HG03558 (cell line): ENCODE data around the gene FBLN1.

ENCODE experiments used
- ATAC-seq: cut with Tn5 transposase; IDR thresholded peaks from one replicate; pipeline ENCODE4 v1.9.1; 2021; ENCODE audit warnings: moderate number of reproducible peaks; ENCODE audit not compliant: unreplicated experiment; ENCODE audit errors: extremely low read depth

Gene FBLN1

DNA sequence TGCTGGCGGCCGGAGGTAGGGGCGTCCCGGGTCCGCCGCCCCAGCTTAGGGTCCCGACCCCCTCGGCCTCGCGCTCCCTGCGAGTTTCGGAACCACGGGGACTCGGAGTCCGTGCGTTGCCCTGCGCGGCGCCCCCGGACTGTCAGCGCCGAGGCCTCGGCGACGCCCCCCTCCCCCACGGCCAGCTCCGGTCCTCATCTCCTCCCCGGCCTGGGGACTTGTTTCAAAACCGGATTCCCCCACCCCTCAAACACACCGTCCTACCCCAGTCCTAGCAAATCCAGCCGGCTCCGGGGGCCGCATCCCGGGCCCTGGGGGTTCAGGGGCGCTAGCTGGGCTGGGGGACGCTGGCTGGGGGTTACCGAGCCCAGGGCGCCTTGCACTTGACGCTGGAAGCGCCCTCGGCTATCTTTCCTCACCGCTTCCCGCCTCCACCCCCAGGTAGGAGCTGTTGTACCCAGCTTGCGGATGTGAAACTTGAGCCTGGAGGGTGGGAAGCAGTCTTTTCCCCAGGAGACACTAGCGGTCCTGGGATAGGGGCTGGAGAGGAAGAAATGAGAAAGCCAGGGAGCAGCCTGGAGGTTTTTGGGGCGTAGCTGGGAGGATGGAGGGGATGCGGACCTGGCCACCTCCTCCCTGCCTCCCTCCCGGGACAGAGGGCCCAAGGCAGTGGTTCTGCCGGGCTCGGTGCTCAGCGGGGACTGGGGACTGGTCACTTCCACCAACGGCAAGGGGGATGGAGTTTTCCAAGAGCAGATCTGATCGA lies 550 bp downstream of the FBLN1 start:
- no peak for ATAC-seq

DNA sequence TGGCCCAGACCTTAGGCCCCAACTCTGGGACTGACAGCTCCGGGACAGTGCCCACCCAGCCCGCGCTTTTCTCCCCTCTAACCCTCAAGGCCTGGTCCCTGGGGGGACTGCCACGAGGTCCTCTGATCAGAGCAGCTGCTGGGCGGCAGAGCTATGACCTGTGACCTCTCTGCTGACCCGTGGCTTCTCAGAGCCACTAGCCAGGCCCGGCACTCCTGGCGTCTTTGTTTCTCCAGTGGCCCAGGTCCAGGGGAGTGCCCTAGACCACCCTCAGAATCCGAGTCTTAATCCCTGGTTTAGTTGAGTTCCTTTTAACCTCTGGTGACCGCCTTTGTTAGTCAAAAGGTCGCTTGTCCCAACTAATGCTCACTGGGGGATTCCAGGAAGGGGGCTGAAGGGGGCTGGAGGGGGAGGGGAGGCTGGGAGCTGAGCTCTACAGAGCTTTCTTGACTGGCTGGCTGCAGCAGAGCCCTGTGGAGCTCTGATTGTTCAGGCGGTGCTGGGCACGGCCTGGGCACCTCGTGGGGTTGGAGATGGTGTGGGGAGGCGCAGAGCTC lies 1.2 kb downstream of the FBLN1 start:
- no peak for ATAC-seq

DNA sequence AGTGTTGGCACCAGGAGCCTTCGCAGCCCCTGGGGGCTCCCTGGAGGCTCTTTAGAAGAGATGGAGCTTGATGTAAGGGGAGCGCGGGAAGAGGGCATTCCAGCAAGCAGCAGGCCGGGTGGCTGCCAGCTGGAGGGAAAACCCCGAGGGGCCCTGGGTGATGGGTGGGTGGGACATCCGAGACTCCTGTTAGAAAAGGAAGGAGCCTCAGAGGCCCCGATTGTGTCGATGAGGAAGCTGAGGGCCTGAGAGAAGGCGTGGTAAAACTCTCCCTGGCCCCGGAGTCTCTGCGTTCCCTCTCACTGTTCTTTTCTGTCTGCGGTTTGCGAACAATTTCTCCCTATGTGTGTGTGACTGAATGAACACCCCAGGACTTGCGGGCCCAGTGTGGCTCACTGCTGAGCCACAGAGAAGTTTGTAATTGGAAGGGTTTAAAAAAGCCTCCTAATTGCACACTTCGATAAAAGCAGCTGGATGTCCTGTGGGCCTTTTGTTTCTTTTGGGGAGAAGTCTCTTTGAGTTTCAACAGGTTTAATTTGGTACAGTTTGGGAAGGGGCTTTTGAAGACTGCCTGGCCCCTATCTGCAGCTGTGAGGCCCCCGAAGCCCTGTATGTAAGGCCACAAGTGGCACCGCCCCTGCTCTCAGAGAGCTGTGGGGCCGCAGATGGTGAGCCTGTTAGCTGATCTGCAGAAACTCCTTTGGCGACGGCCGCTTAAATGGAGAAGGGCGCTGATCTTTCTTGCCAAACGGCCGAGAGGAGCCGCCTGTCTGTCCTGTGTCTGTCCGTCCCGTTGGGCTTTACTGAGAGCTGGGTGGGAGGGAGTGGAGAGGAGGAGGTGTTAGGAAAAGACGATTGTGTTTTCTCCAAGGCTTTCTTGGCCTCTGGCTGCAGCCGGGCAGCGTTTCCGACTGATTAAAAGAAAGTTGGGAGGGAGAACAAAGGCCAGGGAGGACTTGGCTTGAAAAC lies 2.0 kb downstream of the FBLN1 start:
- ATAC-seq, result no peak

DNA sequence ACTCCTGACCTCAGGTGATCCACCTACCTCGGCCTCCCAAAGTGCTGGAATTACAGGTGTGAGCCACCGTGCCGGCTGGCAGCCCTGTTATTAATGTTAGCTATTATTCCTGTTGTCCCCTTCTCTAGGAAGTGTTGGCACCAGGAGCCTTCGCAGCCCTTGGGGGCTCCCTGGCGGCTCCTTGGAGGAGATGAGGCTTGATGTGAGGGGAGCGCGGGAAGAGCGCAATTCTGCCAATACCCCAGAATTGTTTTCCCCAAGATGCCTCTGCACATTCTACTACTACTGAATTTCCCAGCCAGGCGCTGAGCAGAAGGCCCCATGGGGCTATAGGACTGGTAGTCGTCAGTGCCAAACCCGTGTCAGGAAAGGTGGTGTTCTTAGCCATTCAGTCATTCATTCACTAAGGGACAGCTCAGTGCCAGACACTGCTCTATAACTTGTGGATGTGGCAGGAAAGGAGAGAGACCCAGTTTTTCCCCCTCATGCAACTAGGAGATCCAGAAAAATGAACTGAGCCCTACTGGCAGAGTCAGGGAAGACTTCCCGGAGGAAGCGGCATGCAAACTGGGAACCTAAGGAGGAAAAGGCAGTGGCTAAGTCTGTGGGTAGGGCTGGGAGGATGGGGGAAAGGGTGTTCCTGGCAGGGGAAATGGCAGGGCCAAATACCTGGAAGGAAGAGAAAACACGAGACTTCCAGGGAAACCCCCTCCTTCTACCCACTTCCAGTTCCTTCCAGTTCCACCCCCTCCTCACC lies 3.5 kb downstream of the FBLN1 start:
- ATAC-seq, result no peak

DNA sequence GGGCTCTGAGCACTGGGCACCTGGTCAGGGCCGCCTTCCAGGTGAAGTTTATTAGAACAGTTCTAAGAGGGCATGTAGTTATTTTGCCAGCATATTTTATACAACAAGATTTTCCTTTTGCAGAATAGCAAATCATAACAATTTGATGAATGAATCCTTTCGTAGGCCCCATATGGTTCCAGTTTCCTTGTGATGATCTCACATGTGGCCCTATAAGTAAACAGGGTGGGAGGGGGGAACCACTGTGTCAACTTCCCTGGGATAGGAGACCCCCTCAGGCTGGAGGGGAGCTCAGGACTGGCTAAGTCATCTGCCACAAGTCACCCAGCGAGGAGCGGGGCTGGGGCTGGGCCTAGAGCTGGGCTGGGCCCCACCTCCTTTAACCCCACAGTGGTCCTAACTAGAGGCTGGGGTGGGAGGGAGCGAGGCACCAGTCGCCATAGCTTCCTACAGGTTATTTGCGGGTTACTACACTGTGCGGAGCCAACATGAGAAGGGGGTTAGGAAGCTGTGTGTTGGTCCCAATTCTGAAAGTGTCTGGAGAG lies 4.2 kb downstream of the FBLN1 start:
- ATAC-seq, result no peak

DNA sequence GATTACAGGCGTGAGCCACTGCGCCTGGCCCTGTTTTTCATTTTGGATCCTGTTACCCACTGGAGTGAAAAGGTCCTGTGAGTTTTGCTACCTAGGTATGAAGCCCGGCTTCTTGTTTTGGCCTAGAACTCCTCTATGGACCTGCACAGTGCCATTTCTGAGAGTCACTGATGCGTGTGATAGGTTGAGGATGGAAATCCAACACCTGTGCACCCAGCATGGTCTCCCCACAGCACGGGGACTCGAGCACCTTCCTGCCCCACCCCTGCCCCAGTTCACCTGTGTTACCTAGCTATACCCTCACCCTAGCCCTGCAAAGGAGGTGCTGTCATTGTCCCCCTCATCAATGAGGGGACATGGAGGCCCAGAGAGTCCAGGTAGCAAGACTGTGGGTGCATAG lies 5.1 kb downstream of the FBLN1 start:
- no peak for ATAC-seq

DNA sequence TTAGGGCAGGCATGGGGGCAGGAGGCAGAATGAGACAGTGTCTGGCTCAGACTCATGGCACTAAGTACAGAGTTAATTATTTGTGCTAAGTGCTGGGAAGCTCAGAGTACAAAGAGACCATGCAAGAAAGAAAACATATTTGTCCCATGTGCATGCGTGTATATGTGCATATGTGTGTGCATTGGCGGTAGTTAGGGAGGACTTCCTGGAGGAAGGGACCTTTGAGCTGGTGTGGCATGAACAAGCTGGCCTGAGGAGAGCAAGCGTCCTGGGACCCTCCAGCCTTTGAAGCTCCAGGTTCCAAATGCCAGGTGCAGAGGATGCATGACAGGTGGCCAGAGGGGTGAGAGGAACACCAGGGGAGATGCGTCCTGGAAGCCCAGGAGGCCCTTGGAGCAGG lies 6.1 kb downstream of the FBLN1 start:
- ATAC-seq, result no peak

DNA sequence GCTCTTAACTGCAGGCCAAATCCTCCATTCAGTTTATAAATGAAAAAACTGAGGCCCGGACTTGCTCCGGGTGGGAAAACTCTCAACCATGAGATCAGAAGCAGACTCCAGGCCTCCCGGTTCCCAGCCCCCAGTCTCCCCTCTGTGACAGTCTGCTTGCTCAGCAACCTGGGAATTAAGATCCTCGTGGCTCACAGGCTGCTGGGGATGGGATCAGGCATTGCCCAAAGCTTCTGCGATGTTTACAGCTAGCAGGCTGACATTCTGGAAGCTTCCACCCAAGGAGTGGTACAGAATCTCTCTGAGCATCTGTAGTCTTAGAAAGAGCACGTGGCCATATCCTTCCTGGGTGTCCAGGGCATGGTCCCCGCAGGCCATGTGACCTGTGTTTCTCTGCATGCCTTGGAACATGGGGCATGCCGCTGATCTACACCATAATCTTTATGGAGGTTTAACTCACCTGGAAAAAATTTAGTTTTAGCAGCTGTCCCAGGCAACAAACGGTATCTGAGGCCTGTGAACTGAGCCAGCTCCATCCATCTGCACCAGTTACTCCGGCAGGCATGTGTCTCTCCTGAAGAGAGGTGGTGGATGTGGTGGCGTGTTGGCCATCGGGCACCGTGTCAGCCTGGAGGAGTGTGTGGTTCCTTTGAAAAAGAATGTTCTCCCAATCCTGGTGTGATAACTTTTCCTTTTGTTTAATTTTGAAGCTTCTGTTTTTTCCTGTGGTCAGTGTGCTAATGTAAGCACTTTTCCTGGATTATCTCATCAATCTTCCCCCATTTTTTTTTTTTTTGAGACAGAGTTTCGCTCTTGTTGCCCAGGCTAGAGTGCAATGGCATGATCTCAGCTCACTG lies 7.9 kb downstream of the FBLN1 start:
- ATAC-seq, result no peak

DNA sequence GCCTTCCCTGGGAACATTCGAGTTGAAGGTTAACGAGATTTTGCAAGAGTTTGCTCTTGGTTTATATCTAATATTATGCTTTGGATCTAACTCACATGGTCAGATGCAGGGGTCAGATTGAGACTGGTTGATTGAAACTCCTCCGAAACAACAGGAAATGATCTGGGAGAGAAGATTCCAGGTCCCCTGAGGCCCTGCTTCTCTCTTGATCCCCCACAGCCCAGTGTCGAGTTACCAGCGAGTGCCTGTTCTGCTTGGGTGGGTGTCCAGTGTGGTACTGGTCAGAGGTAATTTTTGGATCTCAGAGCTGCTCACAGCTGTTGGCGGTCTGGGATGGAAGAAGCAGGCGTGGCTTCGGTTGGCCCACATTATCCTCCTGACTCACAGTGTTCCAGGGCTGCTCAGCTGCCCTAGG lies 9.2 kb downstream of the FBLN1 start:
- no peak for ATAC-seq

DNA sequence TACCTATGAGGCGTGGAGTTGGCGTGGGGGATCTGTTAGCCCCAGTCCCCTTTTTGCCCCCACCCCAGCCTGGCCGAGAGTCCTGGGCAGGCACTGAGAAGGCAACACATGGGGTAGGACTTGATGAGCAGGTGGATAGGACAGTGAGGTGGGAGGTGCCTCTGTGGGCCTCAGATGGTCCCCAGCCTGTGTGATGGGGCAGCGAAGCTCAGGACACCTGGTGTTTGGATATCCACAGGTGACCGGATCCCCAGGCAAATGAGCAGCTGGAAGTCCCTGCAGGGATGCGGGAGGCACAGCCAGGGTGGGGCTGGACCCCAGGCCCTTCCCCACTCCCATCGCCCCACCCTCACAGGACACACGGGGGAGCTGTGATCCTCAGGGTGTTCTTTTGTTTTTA lies 9.7 kb downstream of the FBLN1 start:
- ATAC-seq, result no peak

DNA sequence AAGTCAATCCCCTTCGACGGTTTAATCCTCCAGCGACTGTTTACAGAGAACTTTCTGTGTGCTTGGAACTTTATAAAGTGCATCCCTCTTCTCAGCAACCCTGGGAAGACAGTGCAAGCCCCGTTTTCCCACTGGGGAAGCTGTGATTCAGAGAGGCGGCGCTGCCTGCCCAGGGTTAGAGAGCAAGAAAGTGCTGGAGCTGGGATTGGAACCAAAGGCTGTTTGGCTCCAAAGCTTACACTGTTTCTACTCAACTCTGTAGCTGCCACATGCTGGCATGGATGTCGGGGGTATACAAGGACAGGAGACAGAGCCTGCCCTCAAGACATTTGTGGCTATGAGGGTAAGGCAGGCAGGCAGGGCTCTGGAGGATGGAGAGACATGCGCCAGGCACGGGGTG lies 13.0 kb downstream of the FBLN1 start:
- no peak for ATAC-seq

DNA sequence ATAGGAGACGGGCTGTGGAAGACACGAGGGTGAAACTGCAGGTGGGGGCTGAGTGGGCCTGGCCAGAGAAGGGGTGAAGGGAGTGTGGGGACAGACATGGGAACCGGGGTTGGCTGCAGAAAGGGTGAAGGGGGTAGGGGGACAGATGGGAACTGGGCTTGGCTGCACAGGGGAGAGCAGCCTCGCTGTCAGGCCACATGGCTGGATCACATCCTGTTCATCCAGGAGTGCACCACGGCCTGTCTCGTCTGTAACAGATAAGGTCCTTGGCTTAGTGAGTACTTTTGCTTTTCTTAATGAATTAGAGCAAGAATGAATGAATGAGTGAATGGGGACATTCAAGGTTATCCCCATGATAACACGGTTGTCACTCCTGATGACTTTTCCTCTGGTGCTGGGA lies 13.5 kb downstream of the FBLN1 start:
- ATAC-seq, result no peak

DNA sequence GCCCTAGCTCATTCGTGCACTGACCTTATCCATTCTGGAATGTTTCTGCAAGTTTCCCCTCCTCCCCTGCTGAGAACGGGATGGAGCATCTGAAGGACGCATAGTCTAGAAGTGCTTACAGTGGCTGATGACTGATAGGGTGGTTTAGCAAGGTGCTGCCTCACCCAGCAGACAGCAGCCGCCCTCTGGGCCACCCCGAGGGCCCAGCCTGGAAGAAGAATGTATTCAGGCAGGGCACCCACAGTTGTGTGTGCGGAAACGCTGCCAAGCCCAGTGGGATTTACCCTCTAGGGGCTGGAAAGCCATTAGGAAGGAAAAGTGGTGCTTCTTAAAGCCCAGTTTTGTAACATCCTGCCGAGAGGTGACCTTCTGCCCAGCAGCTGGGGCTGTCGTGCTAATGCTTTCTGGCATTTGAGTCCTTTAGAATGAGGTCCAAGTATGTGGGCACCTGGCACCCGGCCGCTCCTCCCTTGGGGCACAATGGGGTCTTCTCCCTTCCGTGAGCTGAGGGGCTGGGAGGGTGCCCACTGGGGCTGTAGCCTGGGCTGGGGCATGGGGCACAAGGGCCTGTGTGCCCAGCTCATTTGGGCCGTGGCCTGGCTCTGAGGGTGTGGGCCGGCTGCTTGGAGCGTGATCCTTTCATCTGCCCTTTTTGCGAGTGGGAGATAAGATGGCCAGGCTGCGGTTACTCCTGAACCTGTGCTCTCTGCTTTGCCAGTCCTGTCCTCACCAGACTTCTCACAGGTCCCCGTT lies 14.4 kb downstream of the FBLN1 start:
- no peak for ATAC-seq

DNA sequence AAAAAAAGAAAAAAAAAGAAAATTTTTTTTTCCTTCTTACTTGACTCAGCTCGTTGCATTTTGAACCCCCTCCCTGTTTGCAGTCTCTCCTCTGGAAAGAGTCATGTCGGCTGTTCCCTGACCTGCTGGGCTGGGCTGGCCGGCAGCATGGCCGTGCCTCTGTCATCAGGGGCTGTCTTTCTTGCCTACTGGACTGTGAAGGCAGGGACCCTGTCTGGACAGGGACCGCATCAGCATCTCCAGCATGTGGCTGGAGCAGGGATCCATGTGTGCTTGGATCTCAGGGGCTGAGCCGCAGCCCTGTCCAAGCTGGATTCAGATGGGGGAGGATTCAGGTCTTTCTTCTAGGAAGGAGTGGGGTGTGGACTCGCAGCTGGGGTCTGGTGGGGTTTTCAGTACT lies 15.5 kb downstream of the FBLN1 start:
- ATAC-seq, result no peak

DNA sequence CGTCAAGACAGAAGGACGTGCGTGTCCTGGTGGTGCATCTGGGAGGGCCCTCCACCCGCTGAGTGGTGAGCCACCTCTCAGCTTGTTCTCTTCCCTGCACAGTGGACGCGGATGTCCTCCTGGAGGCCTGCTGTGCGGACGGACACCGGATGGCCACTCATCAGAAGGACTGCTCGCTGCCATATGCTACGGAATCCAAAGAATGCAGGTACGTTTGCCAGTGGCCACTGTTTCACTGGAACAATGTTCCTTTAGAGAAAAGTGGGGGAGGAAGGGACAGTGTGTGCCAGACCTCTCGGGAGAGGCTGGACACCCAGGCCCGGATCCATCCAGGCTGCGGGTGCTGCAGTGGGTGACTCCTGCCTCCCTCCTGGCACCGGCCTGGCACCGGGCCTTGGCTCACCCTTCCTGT lies 15.9 kb downstream of the FBLN1 start:
- ATAC-seq, result no peak

DNA sequence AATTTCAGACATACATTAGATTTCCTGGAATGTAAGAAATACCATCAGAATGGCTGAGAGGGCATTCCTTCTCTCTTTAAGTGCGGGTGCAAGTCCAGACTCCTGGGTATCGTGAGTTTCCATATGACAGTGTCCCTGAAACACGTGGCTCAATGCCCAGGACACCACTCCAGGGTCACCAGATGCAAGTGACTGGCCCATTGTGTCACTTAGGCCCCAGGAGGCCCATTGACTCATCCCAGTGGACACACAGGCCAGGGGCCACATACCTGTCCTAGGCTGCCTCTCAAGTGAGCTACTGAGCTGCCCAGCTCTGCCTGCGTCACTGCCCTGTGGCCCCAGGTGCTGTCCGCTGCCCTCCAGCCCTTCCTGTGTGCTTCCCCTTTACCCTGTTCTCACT lies 18.5 kb downstream of the FBLN1 start:
- ATAC-seq, result no peak

DNA sequence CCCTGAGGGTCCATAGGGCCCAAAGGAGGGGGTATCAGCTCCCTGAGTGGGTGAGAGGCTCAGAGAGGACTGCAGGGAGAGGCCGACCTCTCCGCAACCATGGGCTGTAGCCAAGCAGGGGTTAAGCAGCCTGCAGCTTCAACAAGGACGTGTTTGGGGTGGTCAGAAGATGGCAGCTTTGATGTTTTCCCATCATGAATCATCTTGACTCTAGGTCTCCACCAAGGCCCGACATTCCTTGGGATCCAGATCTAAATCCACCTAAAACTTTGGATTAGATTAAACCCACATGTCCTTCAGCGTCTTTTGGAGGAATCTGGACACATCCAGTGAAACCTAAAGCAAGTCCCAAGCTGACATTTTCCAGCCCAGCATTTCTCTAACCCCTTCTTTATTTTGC lies 19.8 kb downstream of the FBLN1 start:
- ATAC-seq, result no peak

DNA sequence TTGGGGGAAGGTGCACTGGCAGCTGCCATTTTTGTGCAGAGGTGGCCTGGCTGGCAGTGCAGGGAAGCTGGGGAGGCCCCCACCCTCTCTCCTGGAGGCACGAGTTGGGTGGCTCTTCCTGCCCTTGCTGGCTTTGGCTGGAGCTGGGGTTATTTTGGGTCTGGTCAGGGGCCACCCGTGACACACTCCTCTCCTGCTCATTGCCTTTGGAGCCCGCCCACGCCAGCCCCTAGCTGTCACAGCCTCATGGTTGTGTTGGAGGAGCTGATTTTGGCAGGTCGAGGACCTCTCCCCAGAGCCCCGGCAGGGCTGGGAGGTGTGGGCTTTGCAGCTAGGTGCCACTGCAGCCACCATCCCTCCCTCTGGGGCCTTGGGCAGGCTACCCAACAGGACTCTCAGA lies 21.5 kb downstream of the FBLN1 start:
- ATAC-seq, result no peak

DNA sequence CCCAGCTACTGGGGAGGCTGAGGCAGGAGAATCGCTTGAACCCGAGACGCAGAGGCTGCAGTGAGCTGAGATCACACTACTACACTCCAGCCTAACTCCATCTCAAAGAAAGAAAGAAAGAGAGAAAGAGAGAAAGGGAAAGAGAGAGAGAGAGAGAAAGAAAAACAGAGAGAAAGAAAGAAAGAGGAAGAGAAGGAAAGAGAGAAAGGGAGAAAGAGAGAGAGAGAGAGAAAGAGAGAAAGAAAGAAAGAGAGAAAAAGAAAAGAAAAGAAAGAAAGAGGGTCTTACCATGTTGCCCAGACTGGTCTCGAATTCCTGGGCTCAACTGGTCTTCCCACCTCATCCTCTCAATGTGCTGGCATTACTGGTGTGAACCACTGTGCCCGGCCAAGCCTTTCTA lies 22.3 kb downstream of the FBLN1 start:
- no peak for ATAC-seq
